Measurements from ENCODE around the gene GRIK5.

Gene GRIK5

GRCh38 chr19:41960973-41961372 is 109.0 kb downstream of the GRIK5 start:
- H3K4me3 ChIP-seq (ENCODE audit: low read depth, low read length): no peak overlapping the region
- no peak for DNase-seq (ENCODE audit: low read depth)
- TF ChIP-seq CTCF (IDR thresholded peaks at IDR 0.05; ENCODE audit: low read depth, low read length, missing control alignments): no peak

- peak; percentile 49 for TF ChIP-seq CTCF (IDR thresholded peaks at IDR 0.05; ENCODE audit: low read depth, low read length, missing control alignments)
- DNase-seq (ENCODE audit: low read depth): peak; percentile 65
- H3K4me3 ChIP-seq (ENCODE audit: low read depth, low read length): peak within 1 kb of the TSS; percentile 77
Observed at GRCh38 chr19:41959056-41960053, 110.7 kb downstream of the GRIK5 start, which contains the start of gene RABAC1. Gene RABAC1, minus strand, starts transcription at chr19:41959321. Its CDS starts 29 bp downstream, at chr19:41959292.

- TF ChIP-seq CTCF (IDR thresholded peaks at IDR 0.05; ENCODE audit: low read depth, low read length, missing control alignments): no peak
- DNase-seq (ENCODE audit: low read depth): no peak
- H3K4me3 ChIP-seq (ENCODE audit: low read depth, low read length): peak overlapping the region; percentile 77
Observed at GRCh38 chr19:41958367-41959055, 111.5 kb downstream of the GRIK5 start.

- DNase-seq (ENCODE audit: low read depth): peak; percentile 58
- peak; percentile 80 for TF ChIP-seq CTCF (IDR thresholded peaks at IDR 0.05; ENCODE audit: low read depth, low read length, missing control alignments)
- peak overlapping the region; percentile 77 for H3K4me3 ChIP-seq (ENCODE audit: low read depth, low read length)
Observed at GRCh38 chr19:41957838-41958366, 112.1 kb downstream of the GRIK5 start.

- H3K4me3 ChIP-seq (ENCODE audit: low read depth, low read length): no peak overlapping the region
- TF ChIP-seq CTCF (IDR thresholded peaks at IDR 0.05; ENCODE audit: low read depth, low read length, missing control alignments): no peak
- DNase-seq (ENCODE audit: low read depth): no peak
Observed at GRCh38 chr19:41957161-41957837, 112.7 kb downstream of the GRIK5 start.

- H3K4me3 ChIP-seq (ENCODE audit: low read depth, low read length): no peak overlapping the region
- TF ChIP-seq CTCF (IDR thresholded peaks at IDR 0.05; ENCODE audit: low read depth, low read length, missing control alignments): no peak
- no peak for DNase-seq (ENCODE audit: low read depth)
Observed at GRCh38 chr19:41956621-41957020, 113.4 kb downstream of the GRIK5 start.

All from GM12864 (cell line).